H9 (cell line): ENCODE results near the gene FCSK. TPM values are rescaled to one million over a fixed set of nuclear protein-coding genes. Genes with fewer than 3 reads are reported as not detected.
A peak's percentile ranks its signal among the peaks of the same experiment; 100 is the strongest.

ENCODE experiments used
- DNase-seq: peaks from one replicate; pipeline ENCODE4 v3.0.0-alpha.2; 2017
- H2AFZ ChIP-seq: one replicate; pipeline ENCODE4 v1.6.1; 2013; ENCODE audit warnings: mild to moderate bottlenecking, low read length, control low read depth, moderate library complexity
- H2AK5ac ChIP-seq: 2 replicates; pipeline ENCODE4 v1.6.1; 2013; ENCODE audit warnings: low read length, control low read depth, mixed read lengths; ENCODE audit not compliant: insufficient read length
- H2BK120ac ChIP-seq: one replicate; pipeline ENCODE4 v1.6.1; 2013; ENCODE audit warnings: low read depth, mild to moderate bottlenecking, low read length, control low read depth, inconsistent platforms; ENCODE audit not compliant: poor library complexity, severe bottlenecking
- H2BK12ac ChIP-seq: 2 replicates; pipeline ENCODE4 v1.6.1; 2013; ENCODE audit warnings: low read length, control low read depth, mixed read lengths, low read depth; ENCODE audit not compliant: insufficient read length
- H2BK15ac ChIP-seq: 2 replicates; pipeline ENCODE4 v1.6.1; 2013; ENCODE audit warnings: low read depth, low read length, control low read depth
- H2BK20ac ChIP-seq: one replicate; pipeline ENCODE4 v1.6.1; 2013; ENCODE audit warnings: low read depth, mild to moderate bottlenecking, low read length, control low read depth, inconsistent platforms; ENCODE audit not compliant: poor library complexity, severe bottlenecking
- H2BK5ac ChIP-seq: 2 replicates; pipeline ENCODE4 v1.6.1; 2013; ENCODE audit warnings: low read length, control low read depth, mixed read lengths; ENCODE audit not compliant: insufficient read length
- H3K14ac ChIP-seq: 2 replicates; pipeline ENCODE4 v1.6.1; 2013; ENCODE audit warnings: low read length, control low read depth; ENCODE audit not compliant: insufficient read depth
- H3K18ac ChIP-seq: 2 replicates; pipeline ENCODE4 v1.6.1; 2013; ENCODE audit warnings: low read depth, mild to moderate bottlenecking, mixed read lengths, low read length, control low read depth; ENCODE audit not compliant: insufficient read length
- H3K23ac ChIP-seq: 2 replicates; pipeline ENCODE4 v1.6.1; 2013; ENCODE audit warnings: low read length, control low read depth, mixed read lengths, low read depth; ENCODE audit not compliant: insufficient read length
- H3K23me2 ChIP-seq: 2 replicates; pipeline ENCODE4 v1.6.1; 2013; ENCODE audit warnings: low read depth, mild to moderate bottlenecking, mixed read lengths, low read length, control low read depth; ENCODE audit not compliant: insufficient read length, poor library complexity, severe bottlenecking
- H3K27ac ChIP-seq: 2 replicates; pipeline ENCODE4 v1.5.1; 2013; ENCODE audit warnings: low read length, control low read depth, mixed read lengths, low read depth; ENCODE audit not compliant: insufficient read length
- H3K27me3 ChIP-seq: 2 replicates; pipeline ENCODE4 v1.6.1; 2013; ENCODE audit warnings: low read length, control low read depth, inconsistent platforms; ENCODE audit not compliant: insufficient read depth
- H3K4ac ChIP-seq: 2 replicates; pipeline ENCODE4 v1.6.1; 2013; ENCODE audit warnings: low read depth, mild to moderate bottlenecking, control low read depth, inconsistent platforms, low read length, moderate library complexity
- H3K4me1 ChIP-seq: 2 replicates; pipeline ENCODE4 v1.6.1; 2013; ENCODE audit warnings: low read length, control low read depth, inconsistent platforms; ENCODE audit not compliant: insufficient read depth
- H3K4me2 ChIP-seq: 2 replicates; pipeline ENCODE4 v1.6.1; 2013; ENCODE audit warnings: low read length, control low read depth, mixed read lengths; ENCODE audit not compliant: insufficient read length, insufficient read depth
- H3K56ac ChIP-seq: 2 replicates; pipeline ENCODE4 v1.6.1; 2013; ENCODE audit warnings: low read depth, mild to moderate bottlenecking, mixed read lengths, low read length, control low read depth; ENCODE audit not compliant: insufficient read length
- H3K79me1 ChIP-seq: 2 replicates; pipeline ENCODE4 v1.6.1; 2013; ENCODE audit warnings: low read depth, mild to moderate bottlenecking, moderate library complexity, low read length, control low read depth, inconsistent platforms; ENCODE audit not compliant: insufficient read depth, poor library complexity, severe bottlenecking
- H3K79me2 ChIP-seq: 2 replicates; pipeline ENCODE4 v1.6.1; 2013; ENCODE audit warnings: low read length, control low read depth, inconsistent platforms; ENCODE audit not compliant: insufficient read depth
- H3K9ac ChIP-seq: 2 replicates; pipeline ENCODE4 v1.6.1; 2013; ENCODE audit warnings: low read length, control low read depth, mixed read lengths; ENCODE audit not compliant: insufficient read length; ENCODE audit errors: extremely low read depth
- H3K9me3 ChIP-seq: one replicate; pipeline ENCODE4 v1.6.1; 2013; ENCODE audit warnings: low read depth, low read length, inconsistent platforms; ENCODE audit not compliant: control insufficient read depth
- H3T11ph ChIP-seq: one replicate; pipeline ENCODE4 v1.6.1; 2013; ENCODE audit warnings: mild to moderate bottlenecking, low read length, control low read depth, inconsistent platforms
- H4K20me1 ChIP-seq: one replicate; pipeline ENCODE4 v1.6.1; 2013; ENCODE audit not compliant: control insufficient read depth, insufficient read length, insufficient read depth
- H4K5ac ChIP-seq: 2 replicates; pipeline ENCODE4 v1.6.1; 2013; ENCODE audit warnings: low read depth, mild to moderate bottlenecking, mixed read lengths, low read length, control low read depth; ENCODE audit not compliant: insufficient read length
- H4K8ac ChIP-seq: replicated peaks from 2 replicates; pipeline ENCODE4 v1.6.1; 2013; ENCODE audit warnings: low read length, control low read depth, mixed read lengths, low read depth; ENCODE audit not compliant: insufficient read length
- H4K91ac ChIP-seq: 2 replicates; pipeline ENCODE4 v1.6.1; 2013; ENCODE audit warnings: low read depth, mild to moderate bottlenecking, moderate library complexity, mixed read lengths, low read length, control low read depth; ENCODE audit not compliant: insufficient read length
- H3K27ac Mint-ChIP-seq, 3 experiments: 2 replicates in 2 of 3; 3 replicates in 1 of 3; pipeline ENCODE4 v1.8.0; 2020 to 2021; ENCODE audit warnings: mixed read lengths in 3 of 3, mild to moderate bottlenecking in 1 of 3, moderate library complexity in 1 of 3
- H3K27me3 Mint-ChIP-seq: 2 replicates; pipeline ENCODE4 v1.8.0; 2021; ENCODE audit warnings: low read depth, mild to moderate bottlenecking, moderate library complexity, mixed read lengths
- H3K36me3 Mint-ChIP-seq, 3 experiments: 2 replicates in 2 of 3; 3 replicates in 1 of 3; pipeline ENCODE4 v1.8.0; 2020 to 2021; ENCODE audit warnings: low read depth in 3 of 3, mixed read lengths in 3 of 3; ENCODE audit not compliant: insufficient read depth in 1 of 3
- H3K4me1 Mint-ChIP-seq, 2 experiments: 2 replicates each; pipeline ENCODE4 v1.8.0; 2020; ENCODE audit warnings: mixed read lengths in 2 of 2
- H3K4me3 Mint-ChIP-seq, 2 experiments: 2 replicates in 1 of 2; 3 replicates in 1 of 2; pipeline ENCODE4 v1.8.0; 2020 to 2021; ENCODE audit warnings: mild to moderate bottlenecking in 2 of 2, mixed read lengths in 2 of 2, moderate library complexity in 1 of 2
- H3K9me3 Mint-ChIP-seq, 2 experiments: 2 replicates in 1 of 2; 3 replicates in 1 of 2; pipeline ENCODE4 v1.8.0; 2020; ENCODE audit warnings: mild to moderate bottlenecking in 2 of 2, mixed read lengths in 2 of 2, moderate library complexity in 1 of 2
- WGBS: extraction: QIAGEN DNeasy Blood & Tissue Kit; methylation state at CpG from one replicate; pipeline ENCODE4 v1.1.7; 2013; ENCODE audit warnings: missing lambda C conversion rate, low lambda C conversion rate, mixed read lengths; ENCODE audit not compliant: insufficient read length; ENCODE audit errors: extremely low coverage; 5-methylcytosine and 5-hydroxymethylcytosine counted together
- total RNA-seq: library from RNA; stranded (reverse); gene quantifications from 2 replicates; pipeline ENCODE4 v1.2.1, GENCODE V29; 2021
- TF ChIP-seq, protein P1 (sequence below): fragments of 200-600 bp; sonication (generic); conservative IDR thresholded peaks from 3 replicates; pipeline ENCODE4 v1.8.0; 2021; ENCODE audit warnings: antibody characterized with exemption, mild to moderate bottlenecking

The FCSK gene
- total RNA-seq, 1 experiment from 2014 or later = 6.5 TPM

- H3K27me3 Mint-ChIP-seq = no peaks in the 10 kb centered on the region
- H3K36me3 Mint-ChIP-seq = peaks cover 0 to 14% (median 0%) of the 10 kb centered on the region in 3 experiments; a peak in 4 of 7 replicates
- H3K4ac ChIP-seq = no peak overlapping the region
- no peak overlapping the region for H3K27ac ChIP-seq
- H2AK5ac ChIP-seq = no peak overlapping the region
- no peak overlapping the region for H3T11ph ChIP-seq
- no peaks in the 10 kb centered on the region for H3K9me3 Mint-ChIP-seq
- no peak overlapping the region for H3K18ac ChIP-seq
- peak overlapping the region in 1 of 2 experiments; percentile 17; a peak in 1 of 5 replicates for H3K4me3 Mint-ChIP-seq
- H3K9ac ChIP-seq = no peak overlapping the region
- H3K79me2 ChIP-seq = no peaks in the 10 kb centered on the region; the same call in 1 of the 2 replicates
- peaks cover 61 to 66% of the 10 kb centered on the region in 2 experiments for H3K4me1 Mint-ChIP-seq
- H2BK12ac ChIP-seq = no peak overlapping the region
- no peaks in the 10 kb centered on the region for H3K27me3 ChIP-seq
- WGBS = no CpG with 5 or more reads among the region's 5 CpGs
- no peak overlapping the region; the same call in 1 of the 2 replicates for H3K14ac ChIP-seq
- H2BK5ac ChIP-seq = no peak overlapping the region
- TF ChIP-seq, protein P1, sequence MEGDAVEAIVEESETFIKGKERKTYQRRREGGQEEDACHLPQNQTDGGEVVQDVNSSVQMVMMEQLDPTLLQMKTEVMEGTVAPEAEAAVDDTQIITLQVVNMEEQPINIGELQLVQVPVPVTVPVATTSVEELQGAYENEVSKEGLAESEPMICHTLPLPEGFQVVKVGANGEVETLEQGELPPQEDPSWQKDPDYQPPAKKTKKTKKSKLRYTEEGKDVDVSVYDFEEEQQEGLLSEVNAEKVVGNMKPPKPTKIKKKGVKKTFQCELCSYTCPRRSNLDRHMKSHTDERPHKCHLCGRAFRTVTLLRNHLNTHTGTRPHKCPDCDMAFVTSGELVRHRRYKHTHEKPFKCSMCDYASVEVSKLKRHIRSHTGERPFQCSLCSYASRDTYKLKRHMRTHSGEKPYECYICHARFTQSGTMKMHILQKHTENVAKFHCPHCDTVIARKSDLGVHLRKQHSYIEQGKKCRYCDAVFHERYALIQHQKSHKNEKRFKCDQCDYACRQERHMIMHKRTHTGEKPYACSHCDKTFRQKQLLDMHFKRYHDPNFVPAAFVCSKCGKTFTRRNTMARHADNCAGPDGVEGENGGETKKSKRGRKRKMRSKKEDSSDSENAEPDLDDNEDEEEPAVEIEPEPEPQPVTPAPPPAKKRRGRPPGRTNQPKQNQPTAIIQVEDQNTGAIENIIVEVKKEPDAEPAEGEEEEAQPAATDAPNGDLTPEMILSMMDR = no peak
- no peaks in the 10 kb centered on the region for H4K20me1 ChIP-seq
- no peak overlapping the region for H3K23ac ChIP-seq
- H3K79me1 ChIP-seq = peaks cover 2% of the 10 kb centered on the region
- H3K4me1 ChIP-seq = peaks cover 21% of the 10 kb centered on the region; the same call in 1 of the 2 replicates
- no peak overlapping the region for H3K56ac ChIP-seq
- H4K91ac ChIP-seq = no peak overlapping the region
- no peak overlapping the region for H2AFZ ChIP-seq
- H2BK20ac ChIP-seq = no peak overlapping the region
- DNase-seq = no peak
- no peak overlapping the region for H4K5ac ChIP-seq
- H3K9me3 ChIP-seq = no peaks in the 10 kb centered on the region
- H2BK15ac ChIP-seq = no peak overlapping the region
- H2BK120ac ChIP-seq = no peak overlapping the region
- no peaks in the 10 kb centered on the region for H3K23me2 ChIP-seq
- H4K8ac ChIP-seq = no peak overlapping the region
- peak overlapping the region; percentile 67 to 90 (median 76); a peak in 5 of 7 replicates for H3K27ac Mint-ChIP-seq
- no peak overlapping the region for H3K4me2 ChIP-seq
Observed at GRCh38 chr16:70418993-70419318, 35.4 kb upstream of the FCSK start.
